ENCODE data around the gene DGKH. TPM values are rescaled to one million over a fixed set of nuclear protein-coding genes. Genes with fewer than 3 reads are reported as not detected.
A peak's percentile ranks its signal among the peaks of the same experiment; 100 is the strongest.

DGKH gene
- polyA plus RNA-seq, 1 donor from 2014 or later, result 3.5 TPM

- Histone ChIP-seq H3K4me3 (ENCODE audit: low read length) (no peak overlapping the region), H3K36me3 (ENCODE audit: insufficient read depth, low read length) (no peaks in the 10 kb centered on the region), H3K4me2 (ENCODE audit: low read length) (no peak overlapping the region), H3K9ac (ENCODE audit: low read length) (no peak overlapping the region), H3F3A (ENCODE audit: insufficient read depth, low read length, poor library complexity, severe bottlenecking) (peaks cover 13% of the 10 kb centered on the region), H3K79me2 (replicated peaks; ENCODE audit: insufficient read depth, low read length) (peaks cover 4% of the 10 kb centered on the region), H3K27ac (ENCODE audit: low read length) (no peak overlapping the region), H3K27me3 (ENCODE audit: insufficient read depth, low read depth, low read length) (peaks cover 18% of the 10 kb centered on the region), H2AFZ (ENCODE audit: low read depth, low read length) (no peak overlapping the region), H4K20me1 (ENCODE audit: insufficient read depth) (no peaks in the 10 kb centered on the region), H3K9me2 (ENCODE audit: insufficient read depth, low read length) (no peaks in the 10 kb centered on the region), H3K9me3 (ENCODE audit: low read length) (no peaks in the 10 kb centered on the region)
- TF ChIP-seq RAD21 (conservative IDR thresholded peaks at IDR 0.05) (no peak), POLR2AphosphoS5 (IDR thresholded peaks at IDR 0.05) (no peak)
Measured at GRCh38 chr13:42038661-42039456, 9.6 kb upstream of the DGKH start.

- no peaks in the 10 kb centered on the region for H3K9me3 ChIP-seq (ENCODE audit: low read length)
- no peaks in the 10 kb centered on the region for H3K36me3 ChIP-seq (ENCODE audit: insufficient read depth, low read length)
- H3K27ac ChIP-seq (ENCODE audit: low read length), result peak overlapping the region; percentile 55
- peak overlapping the region; percentile 77 for H3K9ac ChIP-seq (ENCODE audit: low read length)
- TF ChIP-seq RAD21 (conservative IDR thresholded peaks at IDR 0.05) (no peak), CTCF (IDR thresholded peaks at IDR 0.05; ENCODE audit: poor library complexity, severe bottlenecking) (no peak), EZH2 (IDR thresholded peaks at IDR 0.05; ENCODE audit: borderline replicate concordance, insufficient read depth, low read length, poor library complexity, severe bottlenecking) (no peak), SMC3 (conservative IDR thresholded peaks at IDR 0.05; ENCODE audit: poor library complexity) (no peak), EP300 (conservative IDR thresholded peaks at IDR 0.05; ENCODE audit: poor library complexity, severe bottlenecking) (no peak), POLR2AphosphoS5 (IDR thresholded peaks at IDR 0.05) (no peak), MXI1 (conservative IDR thresholded peaks at IDR 0.05; ENCODE audit: poor library complexity, severe bottlenecking) (no peak), TAF1 (IDR thresholded peaks at IDR 0.05; ENCODE audit: low read depth) (no peak)
- peaks cover 4% of the 10 kb centered on the region for H3K79me2 ChIP-seq (replicated peaks; ENCODE audit: insufficient read depth, low read length)
- H3K27me3 ChIP-seq (ENCODE audit: insufficient read depth, low read depth, low read length), result peaks cover 18% of the 10 kb centered on the region
- H4K20me1 ChIP-seq (ENCODE audit: insufficient read depth), result no peaks in the 10 kb centered on the region
- H3K4me3 ChIP-seq (ENCODE audit: low read length), result peak overlapping the region; percentile 72
- H2AFZ ChIP-seq (ENCODE audit: low read depth, low read length), result peak overlapping the region; percentile 53
- peak overlapping the region; percentile 55 for H3K4me2 ChIP-seq (ENCODE audit: low read length)
- H3F3A ChIP-seq (ENCODE audit: insufficient read depth, low read length, poor library complexity, severe bottlenecking), result peaks cover 13% of the 10 kb centered on the region
- H3K9me2 ChIP-seq (ENCODE audit: insufficient read depth, low read length), result no peaks in the 10 kb centered on the region
Measured at GRCh38 chr13:42039457-42039945, 8.9 kb upstream of the DGKH start.

GRCh38 chr13:42039946-42040729, 8.3 kb upstream of the DGKH start:
- Histone ChIP-seq H3K36me3 (ENCODE audit: insufficient read depth, low read length) (no peaks in the 10 kb centered on the region), H3K79me2 (replicated peaks; ENCODE audit: insufficient read depth, low read length) (peaks cover 4% of the 10 kb centered on the region), H2AFZ (ENCODE audit: low read depth, low read length) (peak overlapping the region; percentile 53), H3K4me2 (ENCODE audit: low read length) (peak overlapping the region; percentile 55), H3K27ac (ENCODE audit: low read length) (peak overlapping the region; percentile 55), H3K9me3 (ENCODE audit: low read length) (no peaks in the 10 kb centered on the region), H4K20me1 (ENCODE audit: insufficient read depth) (no peaks in the 10 kb centered on the region), H3K9ac (ENCODE audit: low read length) (peak overlapping the region; percentile 77), H3K9me2 (ENCODE audit: insufficient read depth, low read length) (no peaks in the 10 kb centered on the region), H3F3A (ENCODE audit: insufficient read depth, low read length, poor library complexity, severe bottlenecking) (peaks cover 13% of the 10 kb centered on the region), H3K4me3 (ENCODE audit: low read length) (peak overlapping the region; percentile 72), H3K27me3 (ENCODE audit: insufficient read depth, low read depth, low read length) (peaks cover 18% of the 10 kb centered on the region)
- TF ChIP-seq REST (IDR thresholded peaks at IDR 0.05; ENCODE audit: borderline replicate concordance), result no peak
- TF ChIP-seq TAF1 (IDR thresholded peaks at IDR 0.05; ENCODE audit: low read depth), result peak; percentile 7
- TF ChIP-seq EP300 (conservative IDR thresholded peaks at IDR 0.05; ENCODE audit: poor library complexity, severe bottlenecking), result peak; percentile 51
- no peak for TF ChIP-seq SMC3 (conservative IDR thresholded peaks at IDR 0.05; ENCODE audit: poor library complexity)
- peak; percentile 33 for TF ChIP-seq MXI1 (conservative IDR thresholded peaks at IDR 0.05; ENCODE audit: poor library complexity, severe bottlenecking)
- no peak for TF ChIP-seq EZH2 (IDR thresholded peaks at IDR 0.05; ENCODE audit: borderline replicate concordance, insufficient read depth, low read length, poor library complexity, severe bottlenecking)
- TF ChIP-seq RAD21 (conservative IDR thresholded peaks at IDR 0.05), result peak; percentile 25
- no peak for TF ChIP-seq CTCF (IDR thresholded peaks at IDR 0.05; ENCODE audit: poor library complexity, severe bottlenecking)
- peak; percentile 62 for TF ChIP-seq POLR2AphosphoS5 (IDR thresholded peaks at IDR 0.05)

Measured in neural cell (in vitro differentiated cells).